Suppressor macrophage treated with lipopolysaccharide for 1 hour (primary cell): ENCODE data around the gene TBL2.
"Not testable (repeated sequence)": the region's sequence is repeated elsewhere in the genome, so short reads cannot be mapped to it uniquely, and the experiment has no call there.

Experiments
- DNase-seq, 3 donors: peaks; one replicate each; pipeline ENCODE4 v3.0.0-alpha.2; 2020 to 2022

Gene TBL2

DNA sequence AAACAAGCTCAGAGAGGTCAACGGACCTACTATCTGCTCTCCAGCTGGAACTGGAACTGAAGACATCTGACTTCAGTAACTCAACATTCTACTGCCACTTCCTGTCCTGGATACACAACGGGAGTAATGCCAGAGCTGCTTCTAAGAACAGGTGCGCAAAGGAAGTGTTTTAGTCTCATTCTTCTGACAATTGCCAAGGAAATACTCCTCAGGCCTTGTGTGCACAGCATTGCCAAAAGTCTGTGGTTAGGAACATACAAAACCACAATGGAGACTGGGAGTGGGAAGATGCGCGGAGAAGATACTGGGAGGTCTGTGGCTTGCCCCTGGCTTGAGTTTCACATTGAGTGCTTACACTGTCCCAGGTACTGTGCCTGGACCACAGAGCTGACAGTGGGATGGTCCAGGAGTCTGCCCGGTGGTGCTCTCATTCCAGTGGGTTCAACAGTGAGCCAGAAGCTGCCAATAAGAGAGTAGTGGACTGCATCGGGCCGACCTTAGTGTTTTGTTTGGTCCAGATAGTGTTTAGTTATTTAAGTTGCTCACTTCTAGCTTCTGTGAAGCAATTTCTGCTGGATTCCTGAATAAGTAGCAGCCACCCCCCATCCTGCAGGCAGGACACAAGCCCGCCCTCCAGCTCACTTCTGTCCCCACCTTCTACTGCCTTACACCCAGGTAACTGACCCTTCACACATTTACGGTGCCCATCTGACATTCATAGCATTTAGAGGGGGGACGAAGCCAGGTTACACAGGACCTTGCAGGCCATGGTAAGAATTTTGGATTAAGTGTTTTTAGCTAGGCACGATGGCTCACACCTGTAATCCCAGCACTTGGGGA is 10.3 kb downstream of the TBL2 start:
- no peak for DNase-seq

DNA sequence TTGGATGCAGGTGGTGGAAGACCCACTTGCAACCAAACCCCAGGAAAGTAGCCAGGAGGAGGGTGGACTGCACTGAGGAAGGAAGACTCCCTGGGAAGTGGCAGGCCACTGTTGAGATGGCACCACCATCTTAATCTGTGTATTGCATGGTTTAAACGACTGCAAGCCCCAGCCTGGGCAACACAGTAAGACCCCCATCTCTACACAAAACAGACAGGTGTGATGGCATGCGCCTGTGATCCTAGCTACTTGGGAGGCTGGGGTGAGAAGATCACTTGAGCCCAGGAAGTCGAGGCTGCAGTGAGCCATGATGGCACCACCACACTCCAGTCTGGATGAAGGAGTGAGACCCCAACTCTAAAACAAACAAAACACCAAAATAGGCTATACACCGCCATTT is 11.2 kb downstream of the TBL2 start:
- DNase-seq = no peak

DNA sequence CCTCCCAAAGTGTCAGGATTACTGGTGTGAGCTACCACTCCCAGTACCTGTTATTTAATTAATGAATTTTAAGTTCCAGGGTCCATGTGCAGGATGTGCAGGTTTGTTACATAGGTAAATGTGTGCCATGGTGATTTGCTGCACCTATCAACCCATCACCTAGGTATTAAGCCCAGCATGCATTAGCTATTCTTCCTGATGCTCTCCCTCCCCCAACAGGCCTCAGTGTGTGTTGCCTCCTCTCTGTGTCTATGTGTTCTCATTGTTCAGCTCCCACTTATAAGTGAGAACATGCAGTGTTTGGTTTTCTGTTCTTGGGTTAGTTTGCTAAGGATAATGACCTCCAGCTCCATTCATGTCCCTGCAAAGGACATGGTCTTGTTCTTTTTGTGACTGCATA is 11.9 kb downstream of the TBL2 start:
- not testable (repeated sequence) for DNase-seq

DNA sequence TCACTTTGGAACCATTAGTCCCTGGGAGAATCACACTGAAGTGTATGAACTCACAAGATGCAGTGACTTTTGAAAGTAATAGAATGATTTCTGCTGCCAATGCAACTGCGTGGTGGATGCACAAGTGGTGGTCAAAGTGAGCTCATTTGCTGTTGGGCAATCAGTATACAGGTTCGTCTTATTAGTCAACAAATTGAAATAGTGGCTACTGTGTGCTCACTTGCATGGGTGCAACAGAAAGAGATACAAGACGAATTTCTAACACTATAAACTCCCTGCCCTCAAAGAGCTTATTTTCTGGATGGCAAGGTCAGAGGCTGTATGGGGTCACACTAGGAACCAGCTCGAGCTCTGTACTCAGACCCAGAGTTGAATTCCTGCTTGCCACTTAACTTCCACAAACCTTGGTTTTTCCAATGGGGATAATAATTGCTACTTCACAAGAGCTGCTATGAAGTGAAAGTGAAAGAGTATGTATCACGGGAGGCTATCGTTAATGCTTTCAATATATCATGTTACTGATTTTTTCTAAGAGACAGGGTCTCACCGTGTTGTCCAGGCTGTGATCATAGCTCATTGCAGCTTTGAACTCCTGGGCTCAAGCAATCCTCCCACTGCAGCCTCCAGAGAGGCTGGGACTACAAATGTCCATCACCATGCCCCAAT is 12.6 kb downstream of the TBL2 start:
- DNase-seq = peak in 1 of 3 donors; percentile 59

DNA sequence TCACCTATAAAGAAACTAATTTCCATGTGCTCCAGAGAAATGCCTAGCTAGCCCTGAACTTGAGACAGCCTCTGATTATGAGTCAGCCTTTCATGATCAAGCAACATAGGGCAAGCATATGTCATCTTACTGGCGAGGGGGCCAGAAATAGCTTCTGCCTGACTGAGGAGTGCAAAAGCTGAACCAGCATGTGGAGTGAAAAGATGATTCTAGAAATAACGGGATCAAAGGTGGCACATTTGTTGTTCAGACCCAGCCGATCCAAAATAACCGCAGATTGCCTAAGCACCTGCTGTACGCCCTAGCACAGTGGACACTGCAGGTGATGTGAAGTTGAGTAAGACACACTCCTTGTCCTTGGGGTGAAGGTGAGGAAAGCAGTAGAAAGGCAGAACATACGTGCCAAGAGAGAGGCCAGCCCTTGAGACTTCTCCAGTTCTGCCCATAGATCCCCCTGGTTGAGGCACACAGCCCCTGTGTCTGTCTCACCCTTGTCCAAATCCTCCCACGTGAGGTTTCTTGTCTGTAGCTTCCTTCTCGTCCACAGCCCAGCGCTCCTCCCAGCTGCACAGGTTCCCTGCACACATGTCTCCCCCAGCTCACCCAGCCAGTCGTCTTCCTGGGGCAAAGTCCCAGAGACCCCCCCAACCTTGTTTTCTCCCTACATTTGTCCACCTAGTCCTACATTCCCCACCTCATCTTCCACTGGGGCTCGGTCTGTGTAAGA is 18.1 kb downstream of the TBL2 start:
- DNase-seq = peak; percentile 76 to 86 (median 83)

DNA sequence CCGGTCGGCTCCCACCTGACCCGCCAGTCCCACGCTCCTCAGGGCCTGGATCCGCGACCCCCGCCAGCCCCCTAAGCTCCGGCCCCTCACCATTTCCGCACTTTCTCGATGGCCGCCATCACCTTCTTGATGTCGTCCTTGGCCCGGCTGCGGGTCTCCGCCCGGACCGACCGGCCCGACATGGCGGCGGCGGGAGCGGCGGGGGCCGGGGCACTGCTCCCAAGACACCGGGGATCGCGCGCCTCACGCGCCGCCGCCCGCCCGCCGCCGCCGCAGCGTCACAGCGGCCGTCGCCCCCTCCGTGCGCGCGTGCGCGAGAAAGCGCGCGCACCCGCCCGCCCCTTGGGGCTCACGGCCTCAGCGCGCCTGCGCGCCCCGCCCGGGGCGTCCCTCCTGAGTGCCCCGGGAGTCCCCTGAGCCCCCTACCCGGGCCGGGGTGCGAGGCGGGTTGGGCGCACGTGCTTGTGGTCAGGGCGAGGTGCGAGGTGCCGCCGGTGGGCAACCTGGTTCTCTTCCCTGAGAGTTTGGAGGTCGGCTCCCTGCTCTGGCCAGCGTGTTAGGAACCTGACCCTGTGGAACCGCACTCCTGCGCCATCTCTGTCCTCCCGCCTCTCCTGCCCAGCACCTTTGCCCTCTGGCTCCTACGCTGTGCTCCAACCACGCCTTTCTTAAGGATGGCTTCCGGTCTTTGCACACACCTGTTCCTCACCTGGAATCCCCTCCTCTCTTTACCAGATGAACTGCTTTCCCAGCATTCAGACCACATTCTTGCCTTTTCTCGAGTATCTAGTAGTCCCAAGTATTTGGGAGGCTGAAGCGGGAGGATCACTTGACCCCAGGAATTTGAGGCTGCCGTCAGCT is 20.8 kb downstream of the TBL2 start, which contains the start of gene BCL7B:
Gene BCL7B, minus strand, starts transcription at position 294 of the 861 bp plus-strand sequence. Its CDS starts 112 bp downstream, at position 182.
- DNase-seq = peak; percentile 82 to 96 (median 90)

DNA sequence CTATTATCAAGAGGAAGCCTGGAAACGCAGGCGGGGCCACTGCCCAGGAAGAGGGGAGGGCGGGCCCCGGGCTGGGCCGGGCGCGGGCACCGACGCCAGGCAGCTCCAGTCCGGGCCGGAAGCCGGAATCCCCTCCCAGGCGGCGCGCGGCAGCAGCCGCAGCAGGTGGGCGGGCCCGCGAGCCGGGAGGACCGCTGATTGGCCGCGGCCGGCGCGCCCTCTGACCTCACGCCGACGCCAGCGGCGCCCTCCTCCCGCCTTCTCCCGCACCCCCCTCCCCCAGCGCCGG is 21.3 kb downstream of the TBL2 start:
- DNase-seq = peak; percentile 97 to 99 (median 98)

DNA sequence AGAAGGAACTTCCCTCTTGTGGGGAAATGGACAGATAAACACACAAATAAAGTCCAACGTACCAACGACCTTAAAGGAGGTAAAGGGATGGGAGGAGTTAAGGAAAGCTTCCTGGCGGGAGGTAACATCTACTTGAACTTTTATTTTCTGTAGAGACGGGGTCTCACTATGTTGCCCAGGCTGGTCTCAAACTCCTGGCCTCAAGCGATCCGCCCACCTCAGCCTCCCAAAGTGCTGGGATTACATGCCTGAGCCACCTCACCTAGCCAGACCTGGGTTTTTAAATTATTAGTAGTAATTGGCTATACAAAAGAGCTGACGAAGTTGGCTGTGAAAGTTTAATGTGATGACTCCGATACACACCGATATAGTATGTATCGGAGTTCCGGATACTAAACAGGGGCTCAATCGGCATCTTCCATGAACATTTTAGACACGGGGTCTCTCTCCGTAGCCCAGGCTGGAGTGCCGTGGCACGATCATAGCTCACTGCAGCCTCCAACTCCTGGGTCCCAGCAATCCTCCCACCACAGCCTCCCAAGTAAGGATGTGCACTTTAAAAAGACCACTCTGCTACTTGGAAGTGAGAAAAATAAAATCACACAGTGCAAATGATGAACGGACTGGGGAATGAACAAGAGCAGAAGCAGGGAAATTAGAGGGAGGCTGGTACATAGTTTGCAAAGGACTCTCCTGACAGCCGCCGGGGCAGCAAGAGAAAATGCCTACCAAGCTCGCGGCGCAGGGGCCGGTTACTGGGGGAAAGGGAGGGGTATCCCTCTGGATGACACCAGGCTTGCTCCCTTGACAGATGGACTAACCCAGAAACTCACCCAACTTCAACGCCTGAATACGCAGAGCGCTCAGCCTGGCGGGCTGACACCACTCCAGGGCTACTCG is 21.9 kb downstream of the TBL2 start:
- DNase-seq = no peak

DNA sequence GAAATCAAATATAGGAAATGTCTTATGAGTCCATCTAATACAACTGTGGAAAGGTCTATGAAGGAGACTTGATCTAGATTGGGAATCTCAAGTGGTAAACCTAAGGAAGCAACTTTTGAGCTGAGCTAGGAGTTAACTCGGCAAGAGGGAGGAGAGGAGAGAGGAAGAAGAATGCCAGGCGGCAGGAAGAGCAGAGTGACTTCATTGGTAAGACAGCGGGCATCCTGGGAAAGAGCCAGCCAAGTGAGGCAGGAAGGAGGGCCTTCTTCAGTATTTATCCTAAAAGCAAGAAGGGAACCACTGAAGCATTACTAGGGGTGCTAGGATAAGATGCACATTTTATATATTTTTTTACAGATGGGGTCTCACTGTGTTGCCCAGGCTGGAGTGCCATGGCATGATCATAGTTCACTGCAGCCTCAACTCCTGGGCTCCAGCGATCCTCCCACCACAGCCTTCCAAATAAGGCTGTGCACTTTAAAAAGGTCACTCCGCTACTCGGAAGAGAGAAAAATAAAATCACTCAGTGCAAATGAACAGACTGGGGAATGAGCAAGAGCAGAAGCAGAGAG is 22.9 kb downstream of the TBL2 start:
- DNase-seq = no peak

DNA sequence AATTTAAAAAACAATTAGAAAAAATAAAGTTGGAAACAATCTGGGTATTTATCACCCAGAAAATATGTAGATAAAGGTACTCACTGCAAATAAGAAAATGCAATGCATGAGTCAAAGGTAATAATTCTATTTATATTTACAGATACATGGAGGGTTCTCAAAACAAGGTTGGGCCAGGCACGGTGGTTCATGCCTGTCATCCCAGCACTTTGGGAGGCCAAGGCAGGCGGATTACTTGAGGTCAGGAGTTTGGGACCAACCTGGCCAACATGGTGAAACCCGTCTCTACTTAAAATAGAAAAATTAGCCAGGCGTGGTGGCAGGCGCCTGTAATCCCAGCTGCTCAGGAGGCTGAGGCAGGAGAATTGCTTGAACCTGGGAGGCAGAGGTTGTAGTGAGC is 28.3 kb downstream of the TBL2 start:
- DNase-seq = not testable (repeated sequence)

DNA sequence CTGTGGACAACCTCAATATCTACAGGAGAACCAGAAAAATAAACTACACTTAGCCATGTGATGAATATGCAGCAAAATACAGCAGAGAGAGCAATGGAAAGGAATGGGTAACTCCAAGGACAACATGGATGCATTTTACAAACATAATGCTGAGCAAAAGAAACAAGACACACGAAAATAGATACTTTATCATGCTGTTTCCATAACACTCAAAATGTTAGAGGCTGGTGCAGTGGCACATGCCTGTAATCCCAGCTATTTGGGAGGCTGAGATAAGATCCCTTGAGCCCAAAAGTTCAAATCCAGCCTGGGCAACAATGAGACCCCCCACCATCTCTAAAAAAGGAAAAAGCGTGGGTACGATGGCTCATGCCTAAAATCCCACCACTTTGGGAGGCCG is 29.2 kb downstream of the TBL2 start:
- no peak for DNase-seq

DNA sequence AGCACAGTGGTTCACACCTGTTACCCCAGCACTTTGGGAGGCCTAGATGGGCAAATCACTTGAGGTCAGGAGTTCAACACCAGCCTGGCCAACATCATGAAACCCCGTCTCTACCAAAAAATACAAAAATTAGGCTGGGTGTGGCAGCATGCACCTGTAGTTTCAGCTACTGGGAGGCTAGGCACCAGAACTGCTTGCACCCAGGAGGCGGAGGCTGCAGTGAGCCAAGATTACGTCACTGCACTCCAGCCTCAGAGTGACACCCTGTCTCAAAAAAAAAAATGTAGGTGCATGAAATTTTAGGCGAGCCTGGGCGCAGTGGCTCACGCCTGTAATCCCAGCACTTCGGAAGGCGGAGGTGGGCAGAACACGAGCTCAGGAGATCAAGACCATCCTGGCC is 30.5 kb downstream of the TBL2 start:
- no peak for DNase-seq

DNA sequence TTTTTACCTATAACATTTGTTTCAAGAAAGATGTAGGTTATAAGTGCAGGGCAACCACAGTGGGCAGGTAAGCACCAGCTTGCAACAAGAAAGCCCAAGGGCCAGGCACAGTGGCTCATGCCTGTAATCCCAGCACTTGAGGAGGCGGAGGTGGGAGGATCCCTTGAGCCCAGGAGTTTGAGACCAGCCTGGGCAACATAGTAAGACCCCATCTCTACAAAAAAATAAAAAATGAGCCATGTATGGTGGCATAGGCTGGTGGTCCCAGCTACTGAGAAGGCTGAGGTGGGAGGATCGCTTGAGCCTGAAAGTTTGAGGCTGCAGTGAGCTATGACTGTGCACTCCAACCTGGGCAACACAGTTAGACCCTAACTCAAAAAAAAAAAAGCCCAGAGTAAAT is 33.7 kb downstream of the TBL2 start:
- no peak for DNase-seq

DNA sequence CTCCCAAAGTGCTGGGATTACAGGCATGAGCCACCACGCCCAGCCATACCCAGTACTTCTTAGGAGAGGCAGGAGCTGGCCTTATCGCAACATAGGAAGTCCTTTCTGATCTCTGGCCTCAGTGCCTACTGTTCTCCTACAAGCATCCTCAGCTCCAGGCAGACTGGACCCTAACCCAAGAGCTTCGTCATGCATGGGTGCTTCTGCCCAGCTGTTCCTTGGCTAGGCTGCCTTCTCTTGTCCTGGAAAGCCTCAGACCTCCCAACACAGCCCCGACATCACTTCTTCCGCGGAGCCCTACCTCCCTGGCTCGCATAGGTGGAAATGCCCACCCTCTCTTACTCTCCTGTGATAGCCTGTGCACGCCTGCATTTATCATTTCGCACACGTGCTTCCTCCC is 36.7 kb downstream of the TBL2 start:
- no peak for DNase-seq

DNA sequence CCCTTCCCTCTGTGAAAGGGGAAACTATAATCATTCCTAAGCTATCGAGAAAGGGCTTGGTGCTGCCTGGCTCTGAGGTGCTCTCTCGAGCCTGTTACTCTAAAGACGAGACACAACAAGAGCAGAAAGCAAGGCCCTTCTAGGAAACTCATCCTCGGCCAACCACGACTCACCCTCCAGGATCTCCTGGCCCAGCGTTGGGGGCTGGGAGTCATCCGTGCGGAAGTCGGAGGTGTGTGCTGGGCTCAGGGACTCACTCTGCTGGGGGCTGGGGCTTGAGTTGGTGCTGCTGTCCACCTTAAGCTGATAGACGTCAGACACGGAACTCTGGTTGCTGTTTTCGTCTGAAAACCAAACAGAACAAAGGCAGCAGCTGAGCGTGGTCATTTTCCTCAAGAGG is 38.7 kb downstream of the TBL2 start:
- no peak for DNase-seq

DNA sequence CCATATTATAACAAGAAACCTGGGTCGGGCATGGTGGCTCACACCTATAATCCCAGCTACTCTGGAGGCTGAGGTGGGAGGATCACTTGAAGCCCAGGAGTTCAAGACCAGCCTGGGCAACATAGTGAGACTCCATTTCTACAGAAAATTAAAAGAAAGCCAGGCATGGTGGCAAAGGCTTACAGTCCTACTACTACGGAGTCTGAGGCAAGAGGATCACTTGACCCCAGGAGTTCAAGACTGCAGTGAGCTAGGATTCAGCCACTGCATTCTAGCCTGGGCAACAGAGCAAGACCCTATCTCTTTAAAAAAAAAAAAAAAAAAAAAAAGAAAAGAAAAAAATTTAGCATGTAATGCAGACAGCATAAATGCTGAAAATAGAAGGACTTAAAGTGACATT is 39.9 kb downstream of the TBL2 start:
- DNase-seq = not testable (repeated sequence)

DNA sequence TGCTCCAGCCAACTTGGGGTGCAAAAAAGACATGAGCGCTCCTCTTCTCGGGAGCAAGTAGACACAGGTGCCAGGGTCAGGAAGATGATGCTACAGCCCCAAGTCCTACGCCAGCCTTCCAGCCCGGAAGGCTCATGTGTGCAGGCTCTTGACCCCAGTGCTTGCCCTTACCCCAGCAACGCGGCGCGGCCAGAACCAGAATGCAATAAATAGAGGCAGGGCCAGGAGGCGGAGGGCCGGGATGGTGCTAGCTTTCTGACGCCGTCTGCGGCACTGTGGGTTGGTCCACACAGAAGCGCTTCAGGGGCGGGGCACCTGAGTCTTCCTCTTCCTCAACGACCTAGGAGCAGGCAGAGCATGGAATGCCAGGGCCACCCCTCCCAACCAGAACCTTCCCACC is 41.3 kb downstream of the TBL2 start:
- DNase-seq = no peak

DNA sequence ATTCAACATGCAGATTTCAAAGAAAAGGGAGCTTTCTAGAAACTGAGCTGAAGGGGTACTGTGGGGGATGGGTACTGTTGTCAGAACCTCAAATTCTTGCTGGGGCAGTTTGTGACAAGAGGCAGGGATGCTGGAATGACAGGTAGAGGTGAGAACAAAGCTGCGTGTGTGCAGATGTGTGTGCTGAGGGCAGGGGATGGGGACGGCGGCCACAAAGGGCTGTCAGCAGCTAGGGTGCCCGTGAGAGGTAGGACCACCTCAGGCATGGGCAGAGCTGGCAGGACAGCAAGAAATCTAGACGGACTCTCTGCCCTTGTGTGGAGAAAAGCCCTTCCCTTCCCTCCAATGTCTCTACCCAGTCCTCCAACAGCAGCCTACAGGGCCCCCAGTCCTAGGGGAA is 41.9 kb downstream of the TBL2 start:
- no peak for DNase-seq

DNA sequence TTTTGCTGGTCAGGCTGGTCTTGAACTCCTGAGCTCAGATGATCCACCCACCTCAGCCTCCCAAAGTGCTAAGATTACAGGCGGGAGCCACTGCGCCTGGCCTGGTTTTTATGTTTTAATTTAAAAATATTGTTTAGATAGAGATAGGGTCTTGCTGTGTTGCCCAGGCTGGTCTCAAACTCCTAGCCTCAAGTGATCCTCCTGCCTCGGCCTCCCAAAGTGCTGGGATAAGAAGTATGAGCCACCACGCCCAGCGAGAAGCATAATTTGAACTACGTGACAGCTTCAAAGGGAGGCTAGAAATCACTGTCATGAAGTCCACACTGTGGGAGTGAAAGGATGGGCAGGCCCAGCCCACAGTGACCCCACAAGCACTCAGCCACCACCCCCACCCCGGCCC is 42.5 kb downstream of the TBL2 start:
- DNase-seq = not testable (repeated sequence)

DNA sequence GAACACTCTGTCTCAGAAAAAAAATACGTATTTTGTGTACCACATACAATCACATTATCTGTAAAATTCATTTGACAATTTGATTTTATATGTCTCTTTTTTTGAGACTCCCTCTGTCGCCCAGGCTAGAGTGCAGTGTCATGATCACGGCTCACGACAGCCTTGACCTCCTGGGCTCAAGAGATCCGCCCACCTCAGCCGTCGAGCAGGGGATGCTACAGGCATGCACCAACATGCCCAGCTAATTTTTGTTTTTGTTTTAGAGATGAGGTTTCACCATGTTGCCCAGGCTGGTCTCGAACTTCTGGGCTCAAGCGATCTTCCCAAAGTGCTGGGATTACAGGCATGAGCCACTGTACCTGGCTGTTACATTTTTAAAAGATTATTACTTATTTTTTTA is 44.6 kb downstream of the TBL2 start:
- DNase-seq = no peak

DNA sequence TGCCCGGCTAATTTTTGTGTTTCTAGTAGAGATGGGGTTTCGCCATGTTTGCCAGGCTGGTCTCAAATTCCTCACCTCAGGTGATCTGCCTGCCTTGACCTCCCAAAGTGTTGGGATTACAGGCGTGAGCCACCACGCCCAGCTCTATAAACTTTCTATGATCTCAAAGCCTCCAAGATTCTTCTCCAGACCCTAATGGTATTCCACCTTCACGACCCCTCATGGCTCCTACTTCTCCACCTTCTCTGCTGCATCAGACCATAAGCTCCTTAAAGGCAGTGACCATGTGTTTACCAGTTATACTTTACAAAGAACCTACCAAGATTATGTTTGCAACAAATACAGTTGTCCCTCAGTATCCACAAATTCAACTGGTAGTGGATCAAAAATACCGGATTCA is 46.2 kb downstream of the TBL2 start:
- DNase-seq = no peak
